ENCODE data around the gene OR10J1. TPM values are rescaled to one million over a fixed set of nuclear protein-coding genes. Genes with fewer than 3 reads are reported as not detected.

OR10J1 gene
- total RNA-seq, 4 donors from 2014 or later: not detected

DNA sequence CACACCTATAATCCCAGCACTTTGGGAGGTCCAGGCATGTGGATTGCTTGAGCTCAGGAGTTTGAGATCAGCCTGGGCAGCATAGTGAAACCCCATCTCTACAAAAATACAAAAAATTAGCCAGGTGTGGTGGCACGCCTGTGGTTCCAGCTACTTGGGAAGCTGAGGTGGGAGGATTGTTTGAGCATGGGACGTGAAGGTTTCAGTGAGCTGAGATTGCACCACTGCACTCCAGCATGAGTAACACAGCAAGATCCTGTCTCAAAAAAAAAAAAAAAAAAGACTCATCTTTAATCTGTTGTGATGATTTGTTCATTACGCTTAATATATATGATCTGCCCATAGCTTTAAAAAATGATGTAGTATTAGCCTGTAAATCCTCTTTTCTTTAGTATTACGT, 44.0 kb downstream of the OR10J1 start:
- Histone ChIP-seq H3K27ac (no peak overlapping the region), H3K4me1 (no peaks in the 10 kb centered on the region), H3K36me3 (no peaks in the 10 kb centered on the region), H3K9me3 (no peaks in the 10 kb centered on the region), H3K27me3 (no peaks in the 10 kb centered on the region), H3K4me3 (no peak overlapping the region)
- intact Hi-C loops (cut with DNase I; ENCODE audit: low total_unique reads): no loop called here
- no peak for DNase-seq
- no peak for TF ChIP-seq POLR2A (IDR thresholded peaks at IDR 0.05)
- TF ChIP-seq, protein P1, sequence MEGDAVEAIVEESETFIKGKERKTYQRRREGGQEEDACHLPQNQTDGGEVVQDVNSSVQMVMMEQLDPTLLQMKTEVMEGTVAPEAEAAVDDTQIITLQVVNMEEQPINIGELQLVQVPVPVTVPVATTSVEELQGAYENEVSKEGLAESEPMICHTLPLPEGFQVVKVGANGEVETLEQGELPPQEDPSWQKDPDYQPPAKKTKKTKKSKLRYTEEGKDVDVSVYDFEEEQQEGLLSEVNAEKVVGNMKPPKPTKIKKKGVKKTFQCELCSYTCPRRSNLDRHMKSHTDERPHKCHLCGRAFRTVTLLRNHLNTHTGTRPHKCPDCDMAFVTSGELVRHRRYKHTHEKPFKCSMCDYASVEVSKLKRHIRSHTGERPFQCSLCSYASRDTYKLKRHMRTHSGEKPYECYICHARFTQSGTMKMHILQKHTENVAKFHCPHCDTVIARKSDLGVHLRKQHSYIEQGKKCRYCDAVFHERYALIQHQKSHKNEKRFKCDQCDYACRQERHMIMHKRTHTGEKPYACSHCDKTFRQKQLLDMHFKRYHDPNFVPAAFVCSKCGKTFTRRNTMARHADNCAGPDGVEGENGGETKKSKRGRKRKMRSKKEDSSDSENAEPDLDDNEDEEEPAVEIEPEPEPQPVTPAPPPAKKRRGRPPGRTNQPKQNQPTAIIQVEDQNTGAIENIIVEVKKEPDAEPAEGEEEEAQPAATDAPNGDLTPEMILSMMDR (IDR thresholded peaks at IDR 0.05): no peak

Other genes starting within 250 kb of the OR10J1 start
- 100 to 1,000 TPM in 3 of 4 donors, 10 to 100 TPM in 1; 10.4 to 478 (median 192) TPM for gene ACKR1, start 234.8 kb upstream of the OR10J1 start, total RNA-seq
- gene FCER1A, start 137.4 kb upstream of the OR10J1 start, total RNA-seq: 1 to 10 TPM in 1 of 4 donors, under 1 TPM in 1, not detected in 2; 0.76 to 1.5 TPM
- gene OR10J4, start 7.5 kb upstream of the OR10J1 start, total RNA-seq: not detected
- gene OR10J5, start 96.3 kb downstream of the OR10J1 start, total RNA-seq: not detected
- gene APCS, start 148.1 kb downstream of the OR10J1 start, total RNA-seq: not detected

All from uterus (tissue), 4 donors.